SU-DHL-6 (cell line): ENCODE data around the gene KIF3B.
A peak's percentile ranks its signal among the peaks of the same experiment; 100 is the strongest.

Experiments used
- H2AFZ ChIP-seq: fragments of 200-600 bp; sonication (generic); 2 replicates; pipeline ENCODE4 v1.6.1; 2014; ENCODE audit warnings: low read depth, mild to moderate bottlenecking, moderate library complexity, mixed read lengths, antibody characterized with exemption, low read length; ENCODE audit not compliant: severe bottlenecking
- H3F3A ChIP-seq: fragments of 200-600 bp; shearing (Covaris generic); 2 replicates; pipeline ENCODE4 v1.6.0; 2016; ENCODE audit warnings: antibody characterized with exemption, mild to moderate bottlenecking; ENCODE audit not compliant: insufficient read depth
- H3K27ac ChIP-seq: fragments of 200-600 bp; sonication (generic); 2 replicates; pipeline ENCODE4 v1.5.1; 2016; ENCODE audit warnings: low read depth, mild to moderate bottlenecking, low read length, moderate library complexity, mixed read lengths
- H3K27me3 ChIP-seq: fragments of 200-600 bp; sonication (generic), shearing (Covaris generic); 2 replicates; pipeline ENCODE4 v1.6.0; 2014; ENCODE audit warnings: mild to moderate bottlenecking, low read length
- H3K36me3 ChIP-seq: fragments of 200-600 bp; sonication (generic); 2 replicates; pipeline ENCODE4 v1.6.1; 2014; ENCODE audit warnings: mild to moderate bottlenecking, low read length, mixed read lengths
- H3K4me2 ChIP-seq: fragments of 300-600, 200-600 bp; shearing (Covaris generic), sonication (generic); 2 replicates; pipeline ENCODE4 v1.6.0; 2014; ENCODE audit warnings: low read length, low read depth, mild to moderate bottlenecking; ENCODE audit not compliant: poor library complexity, severe bottlenecking
- H3K4me3 ChIP-seq: fragments of 200-600 bp; sonication (generic); 2 replicates; pipeline ENCODE4 v1.5.1; 2014; ENCODE audit warnings: antibody characterized with exemption, low read length, mild to moderate bottlenecking, mixed read lengths; ENCODE audit not compliant: insufficient read depth, poor library complexity, severe bottlenecking
- H3K79me2 ChIP-seq: fragments of 200-600 bp; sonication (generic); 2 replicates; pipeline ENCODE4 v1.6.1; 2014; ENCODE audit warnings: mild to moderate bottlenecking, low read length, moderate library complexity; ENCODE audit not compliant: insufficient read depth
- H3K9ac ChIP-seq: fragments of 200-600 bp; sonication (generic); 2 replicates; pipeline ENCODE4 v1.7.0; 2014; ENCODE audit warnings: mild to moderate bottlenecking, low read length
- H3K9me2 ChIP-seq: fragments of 200-600 bp; sonication (generic); replicated peaks from 2 replicates; pipeline ENCODE4 v1.6.1; 2014; ENCODE audit warnings: low read length; ENCODE audit not compliant: insufficient read depth
- H3K9me3 ChIP-seq: fragments of 200-600 bp; sonication (generic); 2 replicates; pipeline ENCODE4 v1.6.1; 2014; ENCODE audit warnings: low read length, mixed read lengths; ENCODE audit not compliant: insufficient read depth
- H4K20me1 ChIP-seq: fragments of 200-600 bp; sonication (generic); 2 replicates; pipeline ENCODE4 v1.6.1; 2014; ENCODE audit warnings: low read depth, mild to moderate bottlenecking, antibody characterized with exemption, low read length, moderate library complexity, mixed read lengths
- EZH2phosphoT487 ChIP-seq: fragments of 200-600 bp; sonication (generic), shearing (Covaris generic); conservative IDR thresholded peaks from 2 replicates; pipeline ENCODE4 v1.6.1; 2018; ENCODE audit warnings: mild to moderate bottlenecking, antibody characterized with exemption, low read length, moderate library complexity, mixed read lengths
- TF ChIP-seq, protein P1 (sequence below): fragments of 200-600 bp; sonication (generic); IDR thresholded peaks from one replicate; pipeline ENCODE4 v1.5.1; 2017; ENCODE audit warnings: antibody characterized with exemption, mild to moderate bottlenecking, low read length, moderate library complexity; ENCODE audit not compliant: insufficient read depth, poor library complexity, severe bottlenecking

KIF3B gene

DNA sequence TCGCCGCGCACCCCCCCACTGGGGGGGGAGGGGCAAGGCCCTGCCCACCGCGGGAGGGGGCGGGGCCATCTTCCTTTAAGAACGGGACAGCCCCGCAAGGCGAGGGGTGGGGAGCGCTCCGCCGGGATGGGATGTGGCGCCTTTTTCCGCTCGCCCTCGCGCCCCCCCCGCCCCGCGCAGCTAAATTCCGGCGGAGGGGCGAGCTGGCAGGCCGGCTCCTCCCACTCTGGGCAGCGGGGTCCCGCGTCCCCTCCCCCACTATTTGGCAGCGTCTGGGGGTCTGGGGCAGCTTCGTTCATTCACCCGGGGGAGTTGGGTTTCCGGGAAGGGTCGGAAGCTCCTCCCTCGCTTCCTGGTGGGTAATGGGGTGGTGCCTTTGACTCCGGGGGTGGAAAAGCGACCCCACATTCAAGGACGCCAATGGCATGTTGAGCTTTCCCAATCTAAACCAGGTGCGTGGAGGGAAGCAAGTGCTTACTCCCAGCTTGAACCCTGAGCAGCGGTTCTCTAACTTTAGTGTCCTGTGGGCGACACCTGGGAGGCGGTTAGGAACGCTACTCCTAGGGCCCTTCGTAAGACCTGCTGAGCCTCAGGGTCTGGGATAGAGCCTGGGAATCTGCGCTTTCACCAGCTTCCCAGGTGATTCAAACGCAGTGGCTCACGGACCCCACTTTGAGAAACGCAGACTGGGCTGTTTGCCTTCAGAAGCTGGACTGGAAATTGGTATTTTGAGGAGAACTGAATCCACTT lies 81.6 kb downstream of the KIF3B start:
- no peaks in the 10 kb centered on the region; the same call in 1 of the 2 replicates for H4K20me1 ChIP-seq

DNA sequence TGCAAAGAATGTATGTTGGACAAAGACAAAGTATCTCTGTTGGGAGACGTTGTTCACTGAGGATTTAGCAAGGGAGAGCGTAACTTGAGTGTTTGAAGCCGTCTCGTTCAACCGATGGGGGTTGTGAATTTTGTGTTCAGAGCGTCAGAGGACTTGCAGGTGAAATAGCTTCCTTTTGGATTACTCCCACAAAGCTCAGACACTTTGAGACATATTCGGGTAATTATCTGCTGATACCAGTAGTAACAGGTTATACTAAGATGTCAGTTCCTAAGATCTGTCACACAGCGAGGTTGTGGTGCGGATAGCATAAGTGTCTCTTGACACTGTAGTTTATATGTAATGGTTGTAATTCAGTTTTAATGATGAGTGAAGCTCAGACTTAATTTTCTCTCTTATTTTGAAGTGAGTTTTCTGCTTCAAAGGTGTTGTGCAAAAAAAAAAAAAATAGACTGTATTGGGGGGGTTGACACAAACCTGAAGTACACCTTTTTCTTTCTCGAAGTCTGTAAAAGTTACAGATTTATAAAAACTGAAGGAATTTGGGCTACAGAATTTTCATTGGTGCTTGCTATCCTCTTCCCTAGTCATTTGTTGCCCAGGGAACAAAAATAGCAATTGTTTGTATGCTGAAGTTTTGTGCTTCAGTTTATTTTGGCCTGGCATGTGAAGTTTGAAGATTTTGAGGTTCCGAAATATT lies 82.3 kb downstream of the KIF3B start:
- H3K27me3 ChIP-seq, result no peaks in the 10 kb centered on the region

More for the DNA sequence above, 81.6 kb downstream of the KIF3B start:
- TF ChIP-seq, protein P1, sequence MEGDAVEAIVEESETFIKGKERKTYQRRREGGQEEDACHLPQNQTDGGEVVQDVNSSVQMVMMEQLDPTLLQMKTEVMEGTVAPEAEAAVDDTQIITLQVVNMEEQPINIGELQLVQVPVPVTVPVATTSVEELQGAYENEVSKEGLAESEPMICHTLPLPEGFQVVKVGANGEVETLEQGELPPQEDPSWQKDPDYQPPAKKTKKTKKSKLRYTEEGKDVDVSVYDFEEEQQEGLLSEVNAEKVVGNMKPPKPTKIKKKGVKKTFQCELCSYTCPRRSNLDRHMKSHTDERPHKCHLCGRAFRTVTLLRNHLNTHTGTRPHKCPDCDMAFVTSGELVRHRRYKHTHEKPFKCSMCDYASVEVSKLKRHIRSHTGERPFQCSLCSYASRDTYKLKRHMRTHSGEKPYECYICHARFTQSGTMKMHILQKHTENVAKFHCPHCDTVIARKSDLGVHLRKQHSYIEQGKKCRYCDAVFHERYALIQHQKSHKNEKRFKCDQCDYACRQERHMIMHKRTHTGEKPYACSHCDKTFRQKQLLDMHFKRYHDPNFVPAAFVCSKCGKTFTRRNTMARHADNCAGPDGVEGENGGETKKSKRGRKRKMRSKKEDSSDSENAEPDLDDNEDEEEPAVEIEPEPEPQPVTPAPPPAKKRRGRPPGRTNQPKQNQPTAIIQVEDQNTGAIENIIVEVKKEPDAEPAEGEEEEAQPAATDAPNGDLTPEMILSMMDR, result no peak
- TF ChIP-seq EZH2phosphoT487, result no peak
- Histone ChIP-seq H3K9me3 (no peaks in the 10 kb centered on the region), H3K79me2 (peaks cover 55% of the 10 kb centered on the region), H3K27me3 (no peaks in the 10 kb centered on the region), H3K4me3 (peak overlapping the region; percentile 89), H3K4me2 (peak overlapping the region; percentile 83), H3K9me2 (no peaks in the 10 kb centered on the region), H3K36me3 (peaks cover 4% of the 10 kb centered on the region; the same call in 1 of the 2 replicates), H3K27ac (peak overlapping the region; percentile 85), H2AFZ (no peak overlapping the region), H3F3A (peaks cover 54% of the 10 kb centered on the region), H3K9ac (peak overlapping the region; percentile 90)

DNA sequence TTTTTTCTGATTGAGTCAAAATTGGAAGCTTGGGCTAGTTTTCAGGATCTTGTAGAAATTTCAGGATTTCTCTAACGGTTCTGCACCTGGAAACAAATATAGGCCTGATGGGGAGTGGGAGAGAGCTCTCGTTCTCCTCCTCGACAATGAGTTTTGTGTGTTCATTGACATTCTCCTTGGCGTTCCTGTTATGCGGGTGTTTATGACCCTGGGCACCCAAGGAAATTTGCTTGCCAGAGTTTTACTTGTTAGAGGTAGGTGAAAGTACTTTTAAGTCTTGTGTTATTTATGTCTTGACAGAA lies 82.8 kb downstream of the KIF3B start:
- H3K27me3 ChIP-seq, result no peaks in the 10 kb centered on the region
- no peak overlapping the region for H2AFZ ChIP-seq
- no peaks in the 10 kb centered on the region for H3K9me3 ChIP-seq
- H3K79me2 ChIP-seq, result peaks cover 67% of the 10 kb centered on the region
- peak overlapping the region; percentile 90 for H3K9ac ChIP-seq
- peak overlapping the region; percentile 89 for H3K4me3 ChIP-seq
- H3K36me3 ChIP-seq, result peaks cover 4% of the 10 kb centered on the region; the same call in 1 of the 2 replicates
- no peaks in the 10 kb centered on the region for H3K9me2 ChIP-seq
- TF ChIP-seq, protein P1, result no peak
- TF ChIP-seq EZH2phosphoT487, result no peak
- peaks cover 50% of the 10 kb centered on the region for H3F3A ChIP-seq
- peaks cover 4% of the 10 kb centered on the region; the same call in 1 of the 2 replicates for H4K20me1 ChIP-seq
- H3K27ac ChIP-seq, result peak overlapping the region; percentile 85; the same call in 1 of the 2 replicates
- peak overlapping the region; percentile 83 for H3K4me2 ChIP-seq

More for the DNA sequence above, 82.3 kb downstream of the KIF3B start:
- Histone ChIP-seq H3K9me3 (no peaks in the 10 kb centered on the region), H4K20me1 (peaks cover 4% of the 10 kb centered on the region; the same call in 1 of the 2 replicates), H3K79me2 (peaks cover 62% of the 10 kb centered on the region), H3K27ac (peak overlapping the region; percentile 85), H3K9me2 (no peaks in the 10 kb centered on the region), H2AFZ (no peak overlapping the region), H3F3A (peaks cover 53% of the 10 kb centered on the region), H3K9ac (peak overlapping the region; percentile 90), H3K4me3 (peak overlapping the region; percentile 89), H3K4me2 (peak overlapping the region; percentile 83), H3K36me3 (peaks cover 4% of the 10 kb centered on the region; the same call in 1 of the 2 replicates)
- TF ChIP-seq, protein P1, result no peak
- TF ChIP-seq EZH2phosphoT487, result no peak
